Stimulated activated CD8-positive, alpha-beta memory T cell treated with anti-CD3 and anti-CD28 coated beads, Interleukin-7, amount 100 ng/mL, for 48 hours (primary cell): ENCODE measurements around the gene GIGYF2.
"Not testable (repeated sequence)": the region's sequence is repeated elsewhere in the genome, so short reads cannot be mapped to it uniquely, and the experiment has no call there.

ENCODE experiments used
- DNase-seq, 2 donors: peaks; one replicate each; pipeline ENCODE4 v3.0.0-alpha.2; 2020; ENCODE audit warnings: low read depth in 1 of 2; ENCODE audit errors: extremely low read depth in 1 of 2

GIGYF2 gene

DNA sequence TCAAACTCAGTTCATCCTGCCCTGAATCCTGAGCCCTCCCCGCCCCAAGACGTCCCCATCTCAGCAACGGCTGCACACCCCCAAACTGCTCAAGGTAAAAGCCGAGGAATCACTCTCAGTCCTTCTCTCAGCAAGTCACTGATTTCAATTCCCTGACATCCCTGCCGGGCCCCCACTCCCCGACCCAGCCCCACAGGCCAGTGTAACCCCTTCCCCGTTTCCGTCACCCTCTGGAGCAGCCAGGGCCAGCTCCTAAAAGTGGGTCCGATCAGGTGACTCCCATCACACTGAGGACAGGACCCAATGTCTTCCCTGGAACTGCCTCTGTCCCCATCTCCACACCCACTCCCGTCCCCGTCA, 193.4 kb downstream of the GIGYF2 start:
- no peak for DNase-seq

DNA sequence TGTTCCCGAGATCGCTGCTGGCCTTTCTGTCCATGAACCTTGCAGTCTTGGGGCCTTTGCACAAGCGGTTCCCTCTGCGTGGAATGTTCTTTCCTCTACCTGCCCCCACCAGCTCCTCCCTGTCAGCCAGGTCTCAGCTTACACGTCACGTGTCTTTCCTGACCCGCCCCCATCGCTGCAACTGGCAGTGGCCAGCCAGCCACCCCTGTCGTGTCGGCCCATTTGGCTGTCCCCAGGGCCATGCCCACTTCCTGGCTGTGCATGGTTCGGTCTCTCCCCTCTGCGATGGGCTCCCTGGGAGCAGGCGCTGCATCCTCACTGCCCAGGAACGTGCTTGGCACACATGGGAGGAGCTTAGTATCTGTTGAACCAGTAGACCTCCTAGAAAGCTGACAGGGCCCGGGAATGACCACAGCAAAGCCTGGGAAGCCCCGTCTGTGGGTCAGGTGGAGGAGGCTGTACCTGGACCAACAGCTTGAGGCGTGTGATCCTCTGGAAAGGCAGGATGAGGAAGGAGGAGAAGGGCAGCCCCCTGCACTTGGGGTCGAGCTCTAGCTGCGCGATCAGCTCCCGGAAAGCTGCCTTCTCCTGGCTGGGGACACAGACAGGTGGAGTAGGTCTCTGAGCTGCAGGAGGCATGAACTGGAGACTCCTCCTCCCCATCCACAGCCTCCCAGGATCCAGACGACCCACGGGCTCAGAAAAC, 193.9 kb downstream of the GIGYF2 start:
- no peak for DNase-seq

- no peak for DNase-seq
These were observed 194.5 kb downstream of the GIGYF2 start for GRCh38 chr2:232891621-232892071.

- no peak for DNase-seq
These were observed 195.1 kb downstream of the GIGYF2 start for GRCh38 chr2:232892221-232892620.

- DNase-seq, result no peak
These were observed 195.7 kb downstream of the GIGYF2 start for GRCh38 chr2:232892843-232893242.

- no peak for DNase-seq
These were observed 196.7 kb downstream of the GIGYF2 start for GRCh38 chr2:232893834-232894233.

- DNase-seq, result no peak
These were observed 197.1 kb downstream of the GIGYF2 start for GRCh38 chr2:232894251-232894650.

DNA sequence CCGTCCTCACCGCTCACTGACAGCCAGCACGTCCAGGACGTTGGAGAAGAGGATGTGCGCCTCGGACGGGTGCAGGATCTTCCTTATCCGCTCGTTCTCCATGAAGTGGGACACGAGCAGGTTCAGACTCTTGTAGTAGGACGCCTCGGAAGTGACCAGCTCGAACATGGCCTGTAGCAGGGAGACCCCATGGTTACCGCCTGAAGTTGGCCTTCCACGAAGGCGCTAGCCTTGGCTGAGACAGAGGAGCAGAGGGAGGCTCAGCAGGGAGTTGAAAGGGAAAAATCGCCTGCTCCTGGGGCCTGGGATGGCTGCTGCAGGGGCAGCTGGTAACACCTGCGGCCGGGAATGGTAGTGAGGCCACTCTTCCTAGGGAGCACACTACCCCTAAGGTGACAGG, 197.6 kb downstream of the GIGYF2 start:
- DNase-seq, result no peak

DNA sequence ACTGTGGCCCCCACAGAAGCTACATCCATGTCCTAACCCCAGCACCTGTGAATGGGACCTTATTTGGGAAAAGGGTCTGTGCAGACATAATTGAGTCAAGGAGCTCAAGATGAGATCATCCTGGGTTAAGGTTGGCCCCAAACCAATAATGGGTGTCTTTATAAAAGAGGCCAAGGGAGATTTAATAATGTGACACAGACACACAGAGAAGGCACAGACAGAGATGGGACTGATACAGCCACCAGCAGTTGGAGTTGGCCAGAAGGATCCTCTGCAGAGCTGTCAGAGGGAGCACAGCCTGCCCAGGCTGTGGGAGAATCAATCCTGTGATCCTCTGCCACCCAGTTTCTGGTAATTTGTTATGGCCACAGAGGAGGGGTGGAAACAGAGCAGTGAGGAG, 199.0 kb downstream of the GIGYF2 start:
- DNase-seq, result no peak

GRCh38 chr2:232896720-232897597, 199.8 kb downstream of the GIGYF2 start:
- DNase-seq, result no peak

DNA sequence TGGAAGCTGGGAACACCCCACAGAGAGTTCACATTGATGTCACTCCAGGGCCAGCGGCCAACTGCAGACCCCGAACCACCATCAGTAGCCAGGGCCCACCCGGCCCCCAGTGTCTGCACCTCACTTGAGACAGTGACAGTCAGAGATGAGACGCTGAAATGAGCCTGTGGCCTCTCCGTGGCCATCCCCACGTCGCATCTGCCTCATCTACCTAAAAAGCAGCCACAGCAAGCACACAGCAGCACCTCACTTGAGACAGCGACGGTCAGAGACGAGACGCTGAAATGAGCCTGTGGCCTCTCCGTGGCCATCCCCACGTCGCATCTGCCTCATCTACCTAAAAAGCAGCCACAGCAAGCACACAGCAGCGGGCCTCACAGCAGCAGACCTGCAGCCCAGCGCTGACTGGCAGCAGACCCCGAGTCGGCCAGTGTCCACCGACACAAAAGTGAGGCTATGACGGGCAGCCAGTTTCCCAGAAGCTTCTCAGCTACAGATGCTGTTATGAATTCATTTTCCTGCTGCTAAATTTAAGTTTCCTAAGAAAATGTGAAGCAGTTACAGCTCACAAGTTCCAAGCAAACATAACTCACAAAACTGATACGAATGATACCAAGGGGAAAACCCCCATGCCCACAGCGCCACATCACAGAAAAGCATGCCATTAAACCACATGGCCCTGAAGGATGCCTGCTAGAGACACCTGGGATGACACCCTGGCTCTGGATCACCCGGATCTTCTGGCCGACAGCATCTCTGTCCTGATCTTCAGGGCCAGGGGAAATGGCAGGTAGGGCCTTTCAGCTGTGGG, 200.7 kb downstream of the GIGYF2 start:
- peak in 1 of 2 donors; percentile 63 for DNase-seq

GRCh38 chr2:232898592-232899543, 201.7 kb downstream of the GIGYF2 start:
- no peak for DNase-seq

GRCh38 chr2:232900811-232901735, 203.9 kb downstream of the GIGYF2 start:
- no peak for DNase-seq

DNA sequence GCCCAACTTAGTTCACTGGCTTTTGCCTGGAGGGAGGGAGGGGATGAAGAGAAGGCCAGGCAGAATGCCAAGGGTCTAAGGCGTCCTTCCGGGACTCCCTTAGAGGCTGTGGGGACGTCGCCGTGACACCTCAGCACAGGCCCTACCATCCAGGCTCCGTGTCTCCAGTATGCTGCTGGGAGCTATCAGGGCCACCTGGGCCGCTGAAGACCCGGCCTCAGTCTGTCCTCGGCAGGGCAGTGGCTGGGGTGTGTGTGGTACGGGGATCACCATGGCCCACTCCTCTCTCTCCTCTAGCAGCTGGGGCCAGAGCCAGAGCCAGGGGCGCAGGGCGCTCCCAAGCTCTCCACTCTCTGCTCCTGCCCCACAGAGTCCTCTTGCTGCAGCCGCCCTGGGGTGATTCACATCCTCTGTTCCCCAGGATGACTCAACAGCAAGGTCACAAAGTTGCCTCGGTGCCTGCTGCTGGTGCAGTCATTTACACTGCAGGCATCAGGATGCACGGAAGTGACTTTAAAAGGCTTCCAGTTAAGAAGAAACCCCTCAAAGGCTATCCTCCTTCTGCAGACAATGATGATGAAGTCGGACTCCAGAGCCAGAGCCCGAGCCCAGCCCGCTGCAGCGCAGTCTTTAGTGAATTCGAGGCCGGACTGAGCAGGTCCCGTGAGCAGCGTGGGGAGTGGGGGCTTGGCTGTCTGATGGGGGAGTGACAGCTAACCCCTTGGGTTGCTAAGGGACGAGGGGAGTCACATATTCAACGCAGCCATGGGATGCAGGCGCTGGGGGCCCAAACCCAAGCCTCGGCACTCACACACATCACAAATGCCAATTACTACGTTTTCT, 204.8 kb downstream of the GIGYF2 start:
- DNase-seq, result peak; percentile 33 to 66

DNA sequence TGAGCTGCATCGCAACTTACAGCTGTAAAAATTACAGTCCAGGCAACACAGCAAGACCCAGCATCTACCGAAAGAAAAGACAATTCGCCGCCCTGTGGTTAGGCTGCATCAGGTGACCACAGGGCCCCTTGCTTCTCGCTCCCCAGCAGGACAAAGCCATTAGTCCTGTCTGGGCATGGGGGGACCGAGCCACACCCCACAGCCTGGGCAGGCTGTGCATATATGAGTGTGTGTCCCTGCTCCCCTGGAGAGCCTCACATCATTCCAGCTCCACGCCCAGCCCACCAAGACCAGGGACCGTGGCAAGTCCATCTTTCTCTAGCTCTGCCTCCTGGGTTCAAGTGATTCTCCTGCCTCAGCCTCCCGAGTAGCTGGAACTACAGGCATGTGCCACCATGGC, 206.9 kb downstream of the GIGYF2 start:
- DNase-seq, result no peak

DNA sequence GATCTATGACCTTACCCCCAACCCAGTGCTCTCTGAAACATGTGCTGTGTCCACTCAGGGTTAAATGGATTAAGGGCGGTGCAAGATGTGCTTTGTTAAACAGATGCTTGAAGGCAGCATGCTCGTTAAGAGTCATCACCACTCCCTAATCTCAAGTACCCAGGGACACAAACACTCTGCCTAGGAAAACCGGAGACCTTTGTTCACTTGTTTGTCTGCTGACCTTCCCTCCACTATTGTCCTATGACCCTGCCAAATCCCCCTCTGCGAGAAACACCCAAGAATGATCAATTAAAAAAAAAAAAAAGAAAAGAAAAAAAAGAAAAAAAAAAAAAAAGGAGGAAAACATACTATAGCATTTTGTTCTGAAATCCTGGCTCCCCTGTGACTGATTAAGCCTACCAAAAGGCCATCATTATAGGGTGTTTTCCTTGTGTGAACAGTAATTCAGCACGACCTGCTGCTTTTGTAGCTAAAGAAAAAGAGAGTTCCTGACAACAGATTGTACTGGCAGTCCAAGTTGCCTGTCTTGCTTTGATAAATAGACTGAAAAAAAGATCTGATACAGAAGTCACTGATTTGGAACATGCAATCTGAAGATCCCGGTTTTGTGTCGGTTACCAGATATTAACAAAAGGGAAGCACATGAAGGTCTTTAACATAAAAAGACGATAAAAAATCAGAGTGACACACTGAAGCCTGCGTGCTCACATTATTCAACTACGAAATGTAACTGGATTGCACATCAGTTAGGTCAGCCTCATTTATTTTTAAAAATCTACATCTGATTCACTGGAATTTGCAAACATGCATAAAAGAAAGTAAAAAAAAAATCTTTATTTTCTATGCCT, 210.0 kb downstream of the GIGYF2 start:
- DNase-seq, result not testable (repeated sequence)

- DNase-seq, result not testable (repeated sequence)
These were observed 210.6 kb downstream of the GIGYF2 start for GRCh38 chr2:232907718-232908085.
